IPS DF 4.7 (cell line): Measurements from ENCODE around the gene CUL7.

Experiments used
- DNase-seq: peaks from one replicate; pipeline ENCODE4 v3.0.0-alpha.2; 2013; ENCODE audit warnings: low spot score; ENCODE audit errors: extremely low read depth

Gene CUL7

DNA sequence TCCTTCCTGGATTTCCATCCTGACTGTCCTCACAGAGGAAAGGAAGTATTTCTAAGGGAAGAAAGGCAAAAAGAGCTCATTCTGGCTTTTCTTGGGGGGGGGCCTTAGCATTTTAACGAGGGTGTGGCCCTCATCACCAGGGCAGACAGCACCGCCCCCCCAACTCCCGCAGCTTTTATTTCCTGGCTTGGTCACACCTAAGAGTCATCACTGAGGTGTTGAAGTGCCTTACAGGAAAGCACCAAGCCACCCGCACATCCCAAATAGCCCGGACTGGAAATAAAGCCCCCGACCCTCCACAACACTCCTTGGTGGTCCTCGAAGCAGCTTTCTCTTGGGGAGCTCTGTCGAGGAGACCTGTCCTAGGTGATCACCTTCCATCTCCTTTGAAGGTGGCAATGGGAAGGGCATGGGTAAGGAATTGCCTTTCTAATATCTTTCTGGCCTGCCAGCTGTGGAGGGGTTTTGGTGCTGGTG, 23.7 kb upstream of the CUL7 start:
- no peak for DNase-seq

DNA sequence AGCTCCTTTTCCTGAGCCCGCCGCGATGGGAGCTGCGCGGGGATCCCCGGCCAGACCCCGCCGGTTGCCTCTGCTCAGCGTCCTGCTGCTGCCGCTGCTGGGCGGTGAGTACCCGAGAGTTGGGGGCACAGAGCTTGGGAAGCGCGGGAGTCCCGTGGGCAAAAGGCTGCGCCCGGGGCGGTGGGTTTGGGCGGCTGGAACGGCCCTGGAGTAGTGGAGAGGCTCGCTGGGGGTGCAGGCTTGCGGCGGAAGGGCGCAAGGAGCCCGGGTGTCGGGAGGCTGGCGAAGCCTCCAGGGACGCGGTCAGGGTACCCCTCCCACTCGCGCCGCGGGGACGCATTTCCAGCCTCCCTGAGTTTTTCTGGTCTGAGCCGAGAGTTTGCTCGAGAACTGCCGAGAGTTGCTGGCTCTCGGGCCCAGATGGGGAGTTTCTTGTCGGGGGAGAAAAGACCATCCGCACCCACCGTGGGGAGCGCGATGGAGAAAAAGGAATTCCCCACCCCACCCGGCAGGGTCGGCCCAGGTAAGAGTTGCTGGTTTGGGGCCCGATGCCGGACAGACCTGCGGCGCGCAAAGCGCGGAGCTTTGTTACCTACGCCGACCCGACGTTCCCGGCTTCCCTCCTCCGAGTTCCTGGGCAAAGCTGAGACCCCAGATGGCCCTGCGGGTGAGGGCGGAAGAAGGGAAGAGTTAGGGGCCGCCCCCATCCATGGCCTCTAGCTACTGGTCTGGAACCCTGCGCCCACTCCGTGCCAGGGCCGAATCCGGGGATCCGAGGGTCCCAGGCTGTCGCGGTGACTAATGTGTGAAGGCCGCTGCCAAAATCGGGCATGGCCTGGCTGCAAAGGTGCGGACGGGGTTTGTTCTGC, 23.0 kb upstream of the CUL7 start:
- no peak for DNase-seq

DNA sequence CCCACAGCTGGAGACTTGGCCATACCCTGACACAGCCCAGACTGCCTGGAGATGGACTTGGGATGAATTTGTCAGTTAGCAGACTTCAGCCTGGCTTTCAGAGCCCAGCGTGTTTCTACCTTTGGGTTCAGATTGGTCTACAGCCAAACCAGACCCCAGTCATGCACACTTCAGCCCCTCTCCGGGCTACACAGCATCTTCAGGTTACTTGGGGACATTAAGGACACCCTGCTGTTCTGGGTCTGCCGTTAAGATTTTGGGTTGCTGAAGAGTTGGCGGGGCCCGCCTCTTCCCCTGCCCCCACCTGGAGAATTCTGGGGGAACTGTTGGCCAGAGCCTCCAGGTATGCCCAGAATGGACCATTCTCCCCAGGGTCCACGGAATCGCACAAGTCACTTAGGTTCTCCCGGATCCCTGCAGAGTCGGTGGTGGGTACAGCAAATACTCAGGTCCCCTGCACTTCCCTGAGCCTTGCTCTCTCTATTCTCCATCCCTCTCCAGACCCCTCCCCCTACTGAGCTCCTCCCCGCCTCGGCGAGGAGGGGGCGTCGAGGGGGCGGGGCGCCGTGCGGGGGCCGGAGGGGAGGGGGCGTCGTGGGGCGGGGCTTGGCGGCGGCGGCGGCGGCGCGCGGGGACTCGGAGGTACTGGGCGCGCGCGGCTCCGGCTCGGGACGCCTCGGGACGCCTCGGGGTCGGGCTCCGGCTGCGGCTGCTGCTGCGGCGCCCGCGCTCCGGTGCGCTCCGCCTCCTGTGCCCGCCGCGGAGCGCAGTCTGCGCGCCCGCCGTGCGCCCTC, 22.2 kb upstream of the CUL7 start, which contains the start of gene PTK7:
TSS of gene PTK7 (plus strand) at position 645 of the 794 bp plus-strand sequence. CDS start 175 bp downstream, outside the sequence.
- no peak for DNase-seq

DNA sequence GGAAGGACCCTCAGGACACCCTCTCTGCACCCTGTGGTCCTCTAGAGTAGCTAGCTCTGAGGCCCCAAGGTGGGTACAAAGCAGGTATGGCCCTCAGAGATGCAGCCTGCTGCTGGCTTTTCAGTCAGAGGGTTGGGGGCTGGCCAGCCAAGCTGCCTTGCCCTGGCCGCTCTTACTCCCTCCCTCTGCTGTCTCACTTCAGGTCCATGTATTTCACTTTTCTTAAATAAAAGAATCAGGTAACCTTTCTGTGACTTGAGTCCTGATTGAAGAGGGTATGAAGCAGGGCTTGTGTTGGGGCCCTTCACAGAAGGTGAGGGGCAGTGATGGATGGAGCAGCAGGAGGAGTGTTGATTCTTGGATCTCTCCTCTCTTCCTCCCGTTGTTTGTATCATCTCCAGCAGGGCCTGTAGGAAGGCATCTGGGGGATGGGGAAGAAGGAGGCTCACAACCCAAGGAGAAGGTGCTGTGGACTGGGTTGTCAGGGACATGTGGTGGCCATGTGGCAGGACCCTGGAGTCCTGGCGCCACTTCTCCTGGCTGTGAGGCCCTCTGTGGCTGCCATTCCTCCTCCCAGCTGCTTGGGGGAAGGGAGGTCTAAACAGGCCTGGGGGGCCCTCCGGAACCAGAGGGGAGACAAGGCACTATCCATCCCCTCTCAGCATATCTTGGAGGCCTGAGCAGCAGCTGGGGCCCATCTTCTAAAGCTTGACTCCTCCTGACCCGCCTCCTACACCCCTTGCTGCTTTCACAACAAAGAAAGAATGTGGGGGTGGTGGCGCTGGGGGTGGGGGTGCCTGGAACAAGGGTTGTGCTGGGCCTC, 21.4 kb upstream of the CUL7 start:
- no peak for DNase-seq

DNA sequence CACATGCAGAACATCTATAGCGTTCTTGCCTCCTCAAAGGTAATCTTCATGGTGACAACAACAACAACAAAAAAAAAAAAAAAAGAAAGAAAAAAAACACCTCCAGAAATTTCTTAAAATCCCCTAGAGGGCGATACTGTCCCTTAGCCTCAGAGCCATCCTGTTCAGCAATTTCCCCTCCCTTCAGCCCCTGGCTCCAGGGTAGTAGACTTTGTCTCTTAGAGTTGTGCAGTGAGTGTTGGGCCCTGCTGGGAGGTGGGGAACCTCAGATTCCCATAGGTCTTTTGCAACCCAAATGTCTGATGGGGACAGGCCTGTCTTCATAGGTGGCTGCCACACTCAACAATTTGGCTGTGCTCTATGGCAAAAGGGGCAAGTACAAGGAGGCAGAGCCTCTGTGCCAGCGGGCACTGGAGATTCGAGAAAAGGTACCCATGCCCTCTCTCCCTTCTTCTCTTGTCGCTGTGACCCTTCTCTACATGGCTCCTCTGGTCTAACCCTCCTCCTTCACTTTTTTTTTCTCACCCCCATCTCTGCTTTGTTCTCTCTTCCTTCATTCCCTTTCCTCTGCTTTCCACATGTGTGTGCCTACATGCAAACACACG, 16.5 kb upstream of the CUL7 start:
- no peak for DNase-seq

DNA sequence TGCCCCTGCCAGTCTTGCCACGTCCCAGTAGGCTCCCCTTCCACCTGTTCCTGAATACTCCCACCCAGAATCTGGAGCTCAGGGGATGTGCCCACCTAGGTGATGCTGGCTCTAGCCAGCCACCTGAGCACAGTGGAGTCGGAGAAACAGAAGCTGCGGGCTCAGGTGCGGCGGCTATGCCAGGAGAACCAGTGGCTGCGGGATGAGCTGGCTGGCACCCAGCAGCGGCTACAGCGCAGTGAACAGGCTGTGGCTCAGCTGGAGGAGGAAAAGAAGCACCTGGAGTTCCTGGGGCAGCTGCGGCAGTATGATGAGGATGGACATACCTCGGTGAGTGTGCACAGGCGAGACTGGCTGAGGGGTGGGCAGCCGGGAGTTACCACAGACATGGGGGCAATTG, 9.2 kb upstream of the CUL7 start:
- DNase-seq: no peak

DNA sequence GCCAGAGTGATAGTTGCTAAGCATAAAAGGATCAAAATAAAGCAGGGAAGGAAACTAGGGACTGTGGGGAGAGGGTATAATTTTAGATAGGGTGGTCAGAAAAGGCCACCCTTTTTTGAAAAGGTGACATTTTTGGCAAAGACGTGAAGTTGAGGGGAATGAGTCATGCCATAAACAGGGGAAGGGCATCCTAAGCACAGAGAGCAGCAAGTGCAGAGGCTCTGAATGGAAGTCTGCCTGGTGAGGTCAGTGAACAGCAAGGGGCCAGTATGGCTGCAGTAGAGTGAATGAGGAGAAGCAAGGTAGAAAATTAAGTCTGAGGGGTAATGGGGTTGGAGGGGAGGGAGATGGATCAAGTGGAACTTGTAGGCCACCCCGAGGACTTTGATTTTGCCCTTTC, 8.2 kb upstream of the CUL7 start:
- DNase-seq: no peak

DNA sequence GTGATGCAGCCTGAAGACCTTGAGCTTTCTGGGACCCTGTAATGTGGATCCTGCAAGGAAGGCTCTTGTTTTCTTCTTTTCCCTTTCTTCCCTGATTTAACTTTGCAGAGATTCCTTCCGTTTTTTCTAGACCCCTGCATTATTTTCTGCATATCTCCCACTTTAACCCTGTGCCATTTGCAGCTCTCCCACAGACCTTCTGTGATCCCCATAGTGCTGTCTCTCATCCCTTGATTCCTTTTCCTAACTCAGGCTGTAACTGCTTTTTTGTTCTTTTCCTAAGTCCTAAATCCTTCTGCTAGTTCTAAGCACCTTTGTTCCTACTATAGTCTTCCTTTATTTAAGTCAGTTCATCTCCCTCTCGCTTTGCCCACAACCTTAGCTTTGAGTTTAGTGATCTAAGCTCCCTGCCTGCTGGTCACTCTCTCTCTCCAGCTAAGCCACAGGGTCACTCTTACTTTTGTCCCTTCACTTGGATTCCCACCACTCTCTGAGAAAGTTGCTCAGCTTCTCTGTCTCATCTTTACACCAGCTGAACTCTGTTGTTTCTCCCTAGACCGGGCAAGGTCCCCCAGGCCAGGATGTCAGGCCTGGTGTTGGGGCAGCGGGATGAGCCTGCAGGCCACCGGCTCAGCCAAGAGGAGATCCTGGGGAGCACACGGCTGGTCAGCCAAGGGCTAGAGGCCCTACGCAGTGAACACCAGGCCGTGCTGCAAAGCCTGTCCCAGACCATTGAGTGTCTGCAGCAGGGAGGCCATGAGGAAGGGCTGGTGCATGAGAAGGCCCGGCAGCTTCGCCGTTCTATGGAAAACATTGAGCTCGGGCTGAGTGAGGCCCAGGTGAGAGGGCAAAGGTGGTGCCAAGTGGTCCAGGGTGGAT, 7.3 kb upstream of the CUL7 start:
- no peak for DNase-seq

DNA sequence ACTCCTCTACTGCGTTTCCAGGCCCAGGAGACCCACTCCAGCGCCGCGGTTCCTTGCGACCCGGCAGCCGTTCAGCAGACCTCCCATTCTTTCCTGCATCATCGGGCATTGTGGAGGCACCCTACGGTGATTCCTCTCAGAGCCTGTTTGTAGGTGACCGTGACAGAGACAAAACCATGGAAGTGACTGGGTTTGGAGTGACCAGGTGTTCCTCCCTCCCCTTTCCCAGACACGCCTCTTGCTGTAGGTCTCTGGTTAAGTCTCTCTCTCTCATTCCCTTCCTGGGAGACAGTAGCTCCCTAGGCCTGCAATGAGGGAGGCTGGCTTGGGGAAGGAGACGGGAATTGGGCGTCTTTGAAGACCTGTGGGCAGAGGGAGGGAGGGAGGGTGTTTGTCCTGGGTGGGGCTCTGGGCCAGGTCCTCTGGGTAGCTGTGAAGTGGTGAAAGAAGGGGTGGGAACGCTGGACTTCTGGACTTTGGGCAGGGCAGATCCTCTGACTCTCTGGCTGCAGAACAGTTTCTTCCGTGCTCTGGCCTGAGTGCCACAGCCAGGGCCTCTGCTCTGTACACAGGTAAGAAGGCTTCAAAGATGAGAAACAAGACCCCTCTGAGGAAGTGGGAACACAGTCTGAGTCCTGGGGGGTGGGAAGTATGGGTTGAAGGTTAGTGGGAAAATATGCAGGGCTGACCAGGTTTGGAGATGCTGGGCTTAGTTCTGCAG, 6.5 kb upstream of the CUL7 start:
- DNase-seq: no peak

DNA sequence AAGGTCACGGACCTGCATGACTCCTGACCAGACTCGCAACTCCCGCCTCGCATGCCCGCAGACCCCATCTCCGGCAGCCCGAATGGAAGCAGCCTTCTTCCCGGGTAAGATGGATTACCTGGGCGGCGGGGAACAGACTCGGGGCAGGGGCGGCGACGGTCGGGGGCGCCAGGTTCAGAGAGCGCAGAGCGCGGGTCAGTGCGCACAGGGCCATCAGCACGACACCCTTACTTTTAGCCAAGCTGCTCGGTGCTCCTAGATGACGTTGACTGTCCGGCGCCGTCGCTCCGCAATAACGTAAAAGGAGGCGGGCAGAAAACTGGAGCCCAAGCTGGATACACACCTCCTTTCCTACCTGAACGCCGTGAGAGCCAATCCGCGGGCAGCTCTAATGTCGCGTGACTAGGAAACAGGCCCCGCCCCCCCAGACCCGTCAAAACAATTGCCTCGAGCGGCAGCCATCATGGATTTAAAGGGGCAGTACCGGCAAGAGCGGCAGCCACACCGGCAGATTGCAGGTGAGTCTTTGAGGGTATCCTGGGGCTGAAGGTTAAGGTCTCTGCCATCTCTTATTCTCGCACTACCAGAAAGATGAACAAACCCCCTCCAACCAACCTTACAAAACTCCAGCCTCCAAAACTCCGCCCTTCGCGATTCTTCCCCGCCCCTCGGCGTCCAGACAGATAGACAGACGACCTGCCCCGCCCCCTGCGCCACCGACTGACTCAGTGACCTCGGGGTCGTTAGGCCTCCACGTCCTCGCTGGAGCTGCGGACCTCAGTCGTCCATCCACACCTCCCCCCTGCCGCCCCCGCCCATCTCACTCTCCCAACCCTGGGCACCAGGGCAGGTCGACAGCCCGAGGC, 5.8 kb upstream of the CUL7 start, which contains the start of the genes KLC4 and MRPL2:
TSS of gene KLC4 (plus strand) at position 464 of the 866 bp plus-strand sequence. CDS start 1,705 bp downstream, outside the sequence.
TSS of gene MRPL2 (minus strand) at position 267 of the 866 bp plus-strand sequence. CDS start at position 214, 53 bp downstream.
- peak; percentile 95 for DNase-seq

DNA sequence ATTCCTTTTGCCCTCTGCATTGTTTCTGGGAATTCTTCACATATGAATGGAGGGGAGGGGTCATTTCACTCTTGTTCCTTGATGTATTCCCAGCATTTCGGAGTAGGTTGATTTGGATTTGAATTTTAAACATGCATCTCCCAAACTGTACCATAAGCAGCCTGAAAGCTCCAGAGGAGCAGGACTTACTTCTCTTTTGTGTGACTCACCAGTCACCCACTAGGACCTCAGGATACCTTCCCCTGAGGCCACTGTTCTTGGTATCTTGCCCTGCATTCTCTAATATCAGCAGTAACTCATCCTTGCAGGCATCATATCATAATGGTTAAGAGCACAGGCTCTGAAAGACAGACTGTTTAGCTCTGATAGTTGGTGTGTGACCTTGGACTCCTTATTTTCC, 4.9 kb upstream of the CUL7 start:
- no peak for DNase-seq

DNA sequence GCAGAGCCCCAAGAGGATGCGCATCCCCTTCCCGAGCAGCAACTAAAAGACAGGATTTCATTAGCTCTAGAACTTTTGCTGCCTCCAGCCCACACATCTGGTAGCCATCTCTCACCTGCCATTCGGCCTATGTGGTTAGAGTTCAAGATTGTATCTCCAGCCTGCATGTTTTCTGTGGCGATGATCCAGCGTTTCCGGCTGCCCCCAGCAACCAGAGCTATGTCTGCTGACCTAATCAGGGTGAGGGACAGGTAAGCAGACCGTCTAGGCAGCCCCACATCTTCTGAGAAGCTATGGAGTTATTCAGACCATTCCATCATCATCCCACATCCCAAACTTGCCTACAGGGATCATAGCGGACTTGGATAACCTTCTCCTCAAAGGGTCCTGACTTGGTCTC, 2.3 kb upstream of the CUL7 start:
- DNase-seq: no peak

DNA sequence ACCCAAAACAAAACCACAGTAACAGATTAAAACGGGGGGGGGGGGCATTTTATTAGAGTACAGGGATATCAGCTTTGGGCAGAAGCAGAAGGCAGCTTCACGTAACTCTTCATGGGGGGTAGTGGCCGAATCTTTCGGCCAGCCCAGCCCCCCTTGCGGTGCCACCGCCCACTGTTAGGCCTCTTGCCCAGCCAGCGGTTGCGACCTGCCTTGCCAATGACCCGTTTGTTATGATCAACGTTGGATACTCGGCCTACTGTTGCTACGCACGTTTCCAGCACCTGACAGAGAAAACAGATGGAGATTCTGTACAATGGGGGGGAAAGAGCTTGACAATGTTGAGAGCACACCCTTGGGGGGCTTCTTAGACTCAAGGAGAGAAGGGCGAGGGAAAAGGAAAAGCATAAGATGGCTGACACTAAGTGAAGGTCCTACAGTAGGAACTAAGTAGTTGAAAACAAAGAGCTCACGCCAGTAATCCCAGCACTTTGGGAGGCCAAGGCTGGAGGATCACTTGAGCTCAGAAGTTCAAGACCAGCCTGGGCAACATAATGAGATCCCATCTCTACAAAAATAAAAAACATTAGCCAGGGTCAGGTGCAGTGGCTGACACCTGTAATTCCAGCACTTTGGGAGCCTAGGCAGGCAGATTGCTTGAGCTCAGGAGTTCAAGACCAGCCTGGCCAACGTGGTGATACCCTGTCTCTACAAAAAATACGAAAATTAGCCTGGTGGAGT, 724 bp upstream of the CUL7 start:
- DNase-seq: no peak

DNA sequence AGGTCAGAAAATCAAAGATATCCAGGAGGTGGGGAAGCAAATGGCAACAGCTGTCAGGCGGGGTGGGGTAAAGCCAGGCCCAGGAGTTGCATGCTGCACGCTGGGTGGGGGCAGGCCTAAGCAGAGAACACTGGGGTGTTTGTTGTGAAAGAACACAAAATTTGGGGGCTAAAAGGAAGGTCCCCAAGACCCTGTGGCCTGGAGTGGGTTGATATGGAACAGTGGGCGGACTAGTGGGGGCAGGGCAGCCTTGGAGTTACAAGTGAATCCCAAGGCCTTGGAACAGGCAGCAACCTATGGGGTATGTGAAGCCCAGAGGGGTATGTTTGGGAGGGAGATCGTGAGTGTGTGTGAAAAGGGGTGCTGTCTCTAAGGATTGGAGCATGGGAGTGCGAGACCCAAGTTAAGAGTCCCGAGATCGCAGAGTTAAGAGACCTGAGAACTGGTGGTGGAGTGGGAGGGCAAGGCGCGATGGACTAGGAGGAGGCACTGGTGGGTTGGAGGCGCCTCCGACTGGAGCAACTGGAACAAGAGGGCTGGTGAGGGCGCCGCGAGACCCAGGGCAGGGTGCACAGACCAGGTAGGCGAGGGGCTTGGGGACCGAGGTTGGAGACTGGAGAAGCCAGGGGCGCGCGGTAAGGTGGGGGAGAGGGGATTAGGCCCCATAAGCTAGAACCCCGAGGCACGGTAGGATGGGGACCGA, 658 bp downstream of the CUL7 start:
- no peak for DNase-seq

DNA sequence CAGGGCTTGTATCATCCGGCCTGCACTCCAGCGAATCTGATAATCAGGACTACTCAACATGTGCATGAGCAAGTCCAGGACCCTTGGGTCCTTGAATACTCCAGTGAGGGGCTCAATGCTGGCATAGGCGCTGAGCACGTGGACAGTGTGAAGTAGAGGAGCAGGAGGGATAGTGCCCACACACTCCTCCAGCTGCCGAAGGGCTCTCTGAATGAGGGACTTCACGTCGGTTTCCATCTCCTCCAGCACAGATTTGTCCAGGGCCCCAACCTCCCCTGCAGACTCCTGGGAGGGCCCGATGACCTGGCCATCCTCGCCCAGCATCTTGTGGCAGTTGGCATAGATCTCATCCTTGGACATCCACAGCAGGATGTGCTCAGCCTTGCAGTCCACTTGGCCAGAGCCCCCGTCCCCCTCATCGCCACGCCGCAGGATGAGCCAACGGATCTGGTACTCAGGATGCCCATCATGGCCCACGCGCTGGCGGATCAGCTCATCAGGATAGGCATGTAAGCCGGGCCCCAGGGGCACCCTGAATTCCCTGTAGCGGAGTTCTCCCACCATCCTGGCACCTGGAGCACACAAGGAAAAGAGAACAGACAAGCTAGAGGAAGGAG, 1.3 kb downstream of the CUL7 start:
- no peak for DNase-seq

DNA sequence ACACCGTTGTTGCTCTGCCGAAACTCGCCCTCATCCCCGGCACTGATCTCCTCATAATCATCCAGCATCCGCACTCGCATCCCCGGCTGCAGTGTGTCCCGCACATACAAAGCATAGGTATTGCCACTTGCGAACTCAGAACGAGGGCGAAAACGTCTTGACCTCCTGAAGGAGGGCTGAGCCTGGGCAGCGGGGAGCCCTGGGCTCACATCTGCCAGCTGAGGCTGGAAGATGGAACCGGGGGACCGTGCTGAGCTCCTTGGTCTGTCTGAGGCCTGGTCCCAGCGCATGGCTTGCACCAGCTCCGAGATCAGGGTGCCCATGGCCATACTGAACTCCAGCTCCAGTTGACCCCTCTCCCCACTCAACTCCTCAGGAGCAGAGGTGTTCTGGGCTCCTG, 2.7 kb downstream of the CUL7 start:
- no peak for DNase-seq
